ENCODE data around the gene VCAN. TPM values are rescaled to one million over a fixed set of nuclear protein-coding genes. Genes with fewer than 3 reads are reported as not detected.

Gene VCAN
- total RNA-seq, 1 donor from 2014 or later: 71.2 TPM

GRCh38 chr5:83568186-83568585, 96.6 kb downstream of the VCAN start:
- no peak for DNase-seq (ENCODE audit: extremely low spot score in 2 of 2)
- H3K4me3 ChIP-seq: no peak overlapping the region
- no peak overlapping the region for H3K27ac ChIP-seq
- intact Hi-C loops (cut with DNase I): no loop called here
- no peaks in the 10 kb centered on the region for H3K36me3 ChIP-seq
- H3K9me3 ChIP-seq: no peaks in the 10 kb centered on the region
- peaks cover 10% of the 10 kb centered on the region for H3K4me1 ChIP-seq
- TF ChIP-seq POLR2A (IDR thresholded peaks at IDR 0.05) (no peak), CTCF (IDR thresholded peaks at IDR 0.05) (no peak), POLR2AphosphoS5 (IDR thresholded peaks at IDR 0.05; ENCODE audit: insufficient read depth in 1 of 2, low read depth in 1 of 2) (no peak)
- H3K27me3 ChIP-seq: no peaks in the 10 kb centered on the region

GRCh38 chr5:83570916-83571315, 99.4 kb downstream of the VCAN start:
- TF ChIP-seq POLR2AphosphoS5 (IDR thresholded peaks at IDR 0.05; ENCODE audit: insufficient read depth in 1 of 2, low read depth in 1 of 2) (no peak), POLR2A (IDR thresholded peaks at IDR 0.05) (no peak)
- Histone ChIP-seq H3K27me3 (no peaks in the 10 kb centered on the region), H3K27ac (no peak overlapping the region), H3K4me1 (peaks cover 7% of the 10 kb centered on the region), H3K4me3 (no peak overlapping the region), H3K36me3 (no peaks in the 10 kb centered on the region), H3K9me3 (no peaks in the 10 kb centered on the region)
- intact Hi-C loops (cut with DNase I): no loop called here
- DNase-seq (ENCODE audit: extremely low spot score in 2 of 2): no peak

GRCh38 chr5:83572271-83572670, 100.7 kb downstream of the VCAN start:
- peaks cover 6% of the 10 kb centered on the region for H3K4me1 ChIP-seq
- no peaks in the 10 kb centered on the region for H3K9me3 ChIP-seq
- no peaks in the 10 kb centered on the region for H3K36me3 ChIP-seq

GRCh38 chr5:83576341-83576740, 104.8 kb downstream of the VCAN start:
- Histone ChIP-seq H3K36me3 (no peaks in the 10 kb centered on the region), H3K4me1 (no peaks in the 10 kb centered on the region), H3K27ac (no peak overlapping the region), H3K4me3 (no peak overlapping the region), H3K27me3 (no peaks in the 10 kb centered on the region), H3K9me3 (no peaks in the 10 kb centered on the region)
- DNase-seq (ENCODE audit: extremely low spot score in 2 of 2): no peak
- intact Hi-C loops (cut with DNase I): no loop called here
- TF ChIP-seq POLR2A (IDR thresholded peaks at IDR 0.05) (no peak), POLR2AphosphoS5 (IDR thresholded peaks at IDR 0.05; ENCODE audit: insufficient read depth in 1 of 2, low read depth in 1 of 2) (no peak), CTCF (IDR thresholded peaks at IDR 0.05) (no peak)

More at GRCh38 chr5:83572271-83572670, 100.7 kb downstream of the VCAN start:
- Histone ChIP-seq H3K27me3 (no peaks in the 10 kb centered on the region), H3K4me3 (no peak overlapping the region), H3K27ac (no peak overlapping the region)
- intact Hi-C loops (cut with DNase I): no loop called here
- DNase-seq (ENCODE audit: extremely low spot score in 2 of 2): no peak
- TF ChIP-seq POLR2AphosphoS5 (IDR thresholded peaks at IDR 0.05; ENCODE audit: insufficient read depth in 1 of 2, low read depth in 1 of 2) (no peak), CTCF (IDR thresholded peaks at IDR 0.05) (no peak), POLR2A (IDR thresholded peaks at IDR 0.05) (no peak)

- no peak overlapping the region for H3K27ac ChIP-seq
- H3K4me1 ChIP-seq: no peaks in the 10 kb centered on the region
- H3K9me3 ChIP-seq: no peaks in the 10 kb centered on the region
- DNase-seq (ENCODE audit: extremely low spot score in 2 of 2): no peak
- H3K27me3 ChIP-seq: no peaks in the 10 kb centered on the region
- H3K4me3 ChIP-seq: no peak overlapping the region
- H3K36me3 ChIP-seq: no peaks in the 10 kb centered on the region
- intact Hi-C loops (cut with DNase I): no loop called here
- TF ChIP-seq POLR2A (IDR thresholded peaks at IDR 0.05): no peak
- TF ChIP-seq POLR2AphosphoS5 (IDR thresholded peaks at IDR 0.05; ENCODE audit: insufficient read depth in 1 of 2, low read depth in 1 of 2): no peak
- TF ChIP-seq CTCF (IDR thresholded peaks at IDR 0.05): no peak
Observed at GRCh38 chr5:83577036-83577636, 105.6 kb downstream of the VCAN start.
